Osteoblast (primary cell): ENCODE data around the gene ABCC11. TPM values are rescaled to one million over a fixed set of nuclear protein-coding genes. Genes with fewer than 3 reads are reported as not detected.

Source experiments
- DNase-seq: peaks from one replicate; pipeline ENCODE4 v3.0.0; 2011; ENCODE audit warnings: low spot score, mixed read lengths; ENCODE audit not compliant: insufficient read length; ENCODE audit errors: missing footprints
- H2AFZ ChIP-seq: 2 replicates; pipeline ENCODE4 v1.6.0; 2011; ENCODE audit warnings: mild to moderate bottlenecking, low read length
- H3K27ac ChIP-seq: 2 replicates; pipeline ENCODE4 v1.5.1; 2011; ENCODE audit warnings: mild to moderate bottlenecking, low read depth, low read length, moderate library complexity
- H3K27me3 ChIP-seq: 2 replicates; pipeline ENCODE4 v1.6.0; 2012; ENCODE audit warnings: mild to moderate bottlenecking, control low read depth, inconsistent platforms, low read length, moderate library complexity; ENCODE audit not compliant: insufficient read depth
- H3K36me3 ChIP-seq: 2 replicates; pipeline ENCODE4 v1.5.1; 2011; ENCODE audit warnings: mild to moderate bottlenecking, low read length, control low read depth, moderate library complexity; ENCODE audit not compliant: insufficient read depth
- H3K4me1 ChIP-seq: 2 replicates; pipeline ENCODE4 v1.5.1; 2011; ENCODE audit warnings: mild to moderate bottlenecking, low read length, control low read depth, moderate library complexity; ENCODE audit not compliant: insufficient read depth
- H3K4me2 ChIP-seq: 2 replicates; pipeline ENCODE4 v1.6.0; 2011; ENCODE audit warnings: mild to moderate bottlenecking, low read length; ENCODE audit not compliant: insufficient read depth
- H3K4me3 ChIP-seq: fragments of 200-600 bp; sonication (generic); 3 replicates; pipeline ENCODE4 v1.5.1; 2012; ENCODE audit warnings: mild to moderate bottlenecking, low read length, inconsistent platforms; ENCODE audit not compliant: insufficient read depth
- H3K79me2 ChIP-seq: 2 replicates; pipeline ENCODE4 v1.6.0; 2012; ENCODE audit warnings: mild to moderate bottlenecking, low read length, control low read depth, inconsistent platforms; ENCODE audit not compliant: insufficient read depth
- H3K9me3 ChIP-seq: 2 replicates; pipeline ENCODE4 v1.5.1; 2011; ENCODE audit warnings: low read depth, low read length, control low read depth
- H4K20me1 ChIP-seq: 2 replicates; pipeline ENCODE4 v1.6.0; 2012; ENCODE audit warnings: mild to moderate bottlenecking, low read length, control low read depth; ENCODE audit not compliant: insufficient read depth
- total RNA-seq: library from RNA; depleted of rRNA; stranded (reverse); fragments of >200 nt; gene quantifications from 2 replicates; pipeline ENCODE4 v1.2.3, GENCODE V29; 2012
- TF ChIP-seq, protein P1 (sequence below): IDR thresholded peaks from 2 replicates; pipeline ENCODE4 v1.5.1; 2011; ENCODE audit warnings: mild to moderate bottlenecking, low read depth, low read length, moderate library complexity; ENCODE audit errors: extremely low read depth

ABCC11 gene
- total RNA-seq, 1 donor: under 0.01 TPM

DNA sequence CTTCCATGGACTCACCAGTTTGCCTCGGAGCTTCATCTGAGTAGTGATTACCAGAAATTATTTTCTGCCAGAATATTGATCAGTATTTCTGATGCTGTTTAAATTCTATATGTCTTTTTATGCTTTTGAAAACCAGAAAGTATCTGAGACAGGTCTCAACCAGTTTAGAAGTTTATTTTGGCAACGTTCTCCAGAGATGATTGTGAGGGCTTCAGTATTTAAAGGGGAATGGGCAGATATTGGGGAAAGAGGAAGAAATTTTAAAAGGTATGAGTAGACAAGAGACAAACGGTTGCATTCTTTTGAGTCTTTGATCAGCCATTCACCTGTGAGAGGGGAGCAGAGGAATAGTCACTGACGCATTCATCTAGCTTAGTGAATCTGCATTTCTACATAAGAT, 44.4 kb upstream of the ABCC11 start:
- Histone ChIP-seq H3K4me3 (no peak overlapping the region), H3K4me1 (peaks cover 14% of the 10 kb centered on the region), H3K79me2 (peaks cover 29% of the 10 kb centered on the region), H2AFZ (no peak overlapping the region), H3K4me2 (peak overlapping the region; percentile 20), H3K27me3 (no peaks in the 10 kb centered on the region), H3K9me3 (peaks cover 4% of the 10 kb centered on the region), H3K27ac (peak overlapping the region; percentile 78), H3K36me3 (peaks cover 25% of the 10 kb centered on the region), H4K20me1 (no peaks in the 10 kb centered on the region)
- TF ChIP-seq, protein P1, sequence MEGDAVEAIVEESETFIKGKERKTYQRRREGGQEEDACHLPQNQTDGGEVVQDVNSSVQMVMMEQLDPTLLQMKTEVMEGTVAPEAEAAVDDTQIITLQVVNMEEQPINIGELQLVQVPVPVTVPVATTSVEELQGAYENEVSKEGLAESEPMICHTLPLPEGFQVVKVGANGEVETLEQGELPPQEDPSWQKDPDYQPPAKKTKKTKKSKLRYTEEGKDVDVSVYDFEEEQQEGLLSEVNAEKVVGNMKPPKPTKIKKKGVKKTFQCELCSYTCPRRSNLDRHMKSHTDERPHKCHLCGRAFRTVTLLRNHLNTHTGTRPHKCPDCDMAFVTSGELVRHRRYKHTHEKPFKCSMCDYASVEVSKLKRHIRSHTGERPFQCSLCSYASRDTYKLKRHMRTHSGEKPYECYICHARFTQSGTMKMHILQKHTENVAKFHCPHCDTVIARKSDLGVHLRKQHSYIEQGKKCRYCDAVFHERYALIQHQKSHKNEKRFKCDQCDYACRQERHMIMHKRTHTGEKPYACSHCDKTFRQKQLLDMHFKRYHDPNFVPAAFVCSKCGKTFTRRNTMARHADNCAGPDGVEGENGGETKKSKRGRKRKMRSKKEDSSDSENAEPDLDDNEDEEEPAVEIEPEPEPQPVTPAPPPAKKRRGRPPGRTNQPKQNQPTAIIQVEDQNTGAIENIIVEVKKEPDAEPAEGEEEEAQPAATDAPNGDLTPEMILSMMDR: no peak
- DNase-seq: no peak

GRCh38 chr16:48291303-48291702, 44.0 kb upstream of the ABCC11 start:
- DNase-seq: peak; percentile 47
- Histone ChIP-seq H3K4me3 (no peak overlapping the region), H3K27me3 (no peaks in the 10 kb centered on the region), H3K36me3 (peaks cover 28% of the 10 kb centered on the region), H3K9me3 (peaks cover 4% of the 10 kb centered on the region), H3K4me1 (peaks cover 14% of the 10 kb centered on the region), H2AFZ (no peak overlapping the region), H3K79me2 (peaks cover 29% of the 10 kb centered on the region), H3K27ac (peak overlapping the region; percentile 78), H3K4me2 (peak overlapping the region; percentile 20), H4K20me1 (no peaks in the 10 kb centered on the region)
- TF ChIP-seq, protein P1: no peak

GRCh38 chr16:48287239-48287638, 39.9 kb upstream of the ABCC11 start:
- Histone ChIP-seq H4K20me1 (no peaks in the 10 kb centered on the region), H3K4me3 (no peak overlapping the region), H3K27me3 (no peaks in the 10 kb centered on the region), H3K4me2 (no peak overlapping the region), H3K4me1 (peaks cover 14% of the 10 kb centered on the region), H3K36me3 (peaks cover 31% of the 10 kb centered on the region), H2AFZ (no peak overlapping the region), H3K79me2 (peaks cover 34% of the 10 kb centered on the region), H3K9me3 (peaks cover 4% of the 10 kb centered on the region), H3K27ac (no peak overlapping the region)
- TF ChIP-seq, protein P1: no peak
- no peak for DNase-seq

- DNase-seq: no peak
- no peaks in the 10 kb centered on the region for H4K20me1 ChIP-seq
- H3K4me1 ChIP-seq: no peaks in the 10 kb centered on the region
- H3K4me2 ChIP-seq: no peak overlapping the region
- H3K9me3 ChIP-seq: peaks cover 4% of the 10 kb centered on the region
- no peak overlapping the region for H3K27ac ChIP-seq
- H2AFZ ChIP-seq: no peak overlapping the region
- TF ChIP-seq, protein P1: no peak
- H3K36me3 ChIP-seq: peaks cover 31% of the 10 kb centered on the region
- H3K4me3 ChIP-seq: no peak overlapping the region
- peaks cover 28% of the 10 kb centered on the region for H3K79me2 ChIP-seq
- no peaks in the 10 kb centered on the region for H3K27me3 ChIP-seq
Observed at GRCh38 chr16:48284772-48285409, 37.6 kb upstream of the ABCC11 start.
